Measurements from ENCODE around the gene TMED1. TPM values are rescaled to one million over a fixed set of nuclear protein-coding genes. Genes with fewer than 3 reads are reported as not detected.

Gene TMED1
- total and polyA plus RNA-seq, 2 of the 8 experiments (the other 6 are each of a cell fraction or from before 2014, with no cell fraction given): 26.9 to 31.9 TPM

DNA sequence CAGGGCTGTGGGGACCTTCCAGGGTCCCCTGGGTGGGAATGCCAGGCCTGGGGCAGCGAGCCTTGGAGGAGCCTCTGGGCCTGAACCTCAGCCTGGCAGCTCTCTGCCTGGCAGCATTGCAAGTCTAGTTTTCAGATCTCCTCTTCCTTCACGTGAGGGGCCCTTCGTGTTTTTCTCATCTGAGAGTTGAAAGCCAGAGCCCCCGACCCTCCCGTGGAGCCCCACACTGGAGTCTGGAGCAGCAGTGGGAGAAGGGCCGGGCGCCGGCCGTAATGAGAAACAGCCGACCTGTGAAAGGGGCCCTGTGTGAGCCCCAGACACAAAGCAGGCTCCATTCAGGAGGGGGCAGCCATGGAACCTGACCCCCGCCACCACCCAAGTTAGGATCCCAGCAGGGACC, 19.3 kb downstream of the TMED1 start:
- H2BK20ac ChIP-seq (ENCODE audit: low read length): no peak overlapping the region
- H2AFZ ChIP-seq (ENCODE audit: low read length): no peak overlapping the region
- peaks cover 3 to 10% (median 7%) of the 10 kb centered on the region in 4 experiments; a peak in 5 of 8 replicates for H3K36me3 ChIP-seq (ENCODE audit: control insufficient read depth in 2 of 4, insufficient read depth in 4 of 4, low read length in 3 of 4)
- WGBS, 2 experiments (ENCODE audit: extremely low coverage in 1 of 2, insufficient coverage in 1 of 2, insufficient read length in 1 of 2, insufficient replicate concordance in 2 of 2, low coverage in 1 of 2, low lambda C conversion rate in 2 of 2, missing lambda C conversion rate in 1 of 2): 92% methylated on average over 6 of the region's 11 CpGs; no CpG with 5 or more reads in 1 of the 2 experiments
- no peak for FAIRE-seq
- no peak overlapping the region for H3K4me2 ChIP-seq (ENCODE audit: insufficient read depth in 1 of 2, low read depth in 2 of 2, low read length in 2 of 2)
- no peaks in the 10 kb centered on the region for H3K79me1 ChIP-seq (ENCODE audit: low read depth, low read length)
- no peak overlapping the region for H2AK5ac ChIP-seq (ENCODE audit: low read depth, low read length)
- no peak overlapping the region for H3K23ac ChIP-seq (ENCODE audit: insufficient read length)
- no peak overlapping the region for H4K91ac ChIP-seq (replicated peaks; ENCODE audit: insufficient read length, low read length)
- H4K20me1 ChIP-seq (replicated peaks in 1 of 2; ENCODE audit: control insufficient read depth in 1 of 2, insufficient read depth in 2 of 2, low read length in 2 of 2): peaks cover 1 to 8% of the 10 kb centered on the region in 2 experiments
- no peak overlapping the region for H2BK120ac ChIP-seq (replicated peaks; ENCODE audit: low read depth, low read length)
- no peaks in the 10 kb centered on the region for H3K79me2 ChIP-seq (ENCODE audit: control insufficient read depth in 1 of 2, insufficient read depth in 2 of 2, low read length in 2 of 2)
- no peak for DNase-seq (ENCODE audit: low read depth in 1 of 2, low spot score in 2 of 2)
- no peaks in the 10 kb centered on the region for H3K9me3 ChIP-seq (ENCODE audit: insufficient read depth in 2 of 2, low read depth in 1 of 2, low read length in 1 of 2)
- CTCF ChIA-PET (ENCODE audit: partially characterized antibody): no interaction called here
- no peak overlapping the region for H3K9ac ChIP-seq (replicated peaks in 1 of 4; ENCODE audit: extremely low read depth in 1 of 4, low read depth in 3 of 4, low read length in 3 of 4)
- no peaks in the 10 kb centered on the region for H3K27me3 ChIP-seq (replicated peaks in 1 of 4; ENCODE audit: control insufficient read depth in 3 of 4, extremely low read depth in 1 of 4, insufficient read depth in 3 of 4, low read length in 3 of 4)
- POLR2A ChIA-PET (ENCODE audit: partially characterized antibody): no interaction called here
- H3K14ac ChIP-seq (ENCODE audit: insufficient read length): no peak overlapping the region
- no peak overlapping the region for H4K5ac ChIP-seq (ENCODE audit: insufficient read length, low read depth, low read length)
- H3K18ac ChIP-seq (ENCODE audit: extremely low read depth, low read length): no peak overlapping the region
- no peak overlapping the region for H2BK15ac ChIP-seq (ENCODE audit: low read length)
- no peak overlapping the region; the same call in 1 of the 2 replicates for H3K27ac ChIP-seq (ENCODE audit: low read depth, low read length)
- no peak overlapping the region for H4K8ac ChIP-seq (ENCODE audit: extremely low read depth, insufficient read depth, low read length)
- H3K4me1 ChIP-seq (replicated peaks in 1 of 4; ENCODE audit: control insufficient read depth in 3 of 4, insufficient read depth in 4 of 4, low read length in 3 of 4): no peaks in the 10 kb centered on the region; a peak in 1 of 7 replicates
- no peak overlapping the region for H3K56ac ChIP-seq (replicated peaks; ENCODE audit: insufficient read length, low read depth, low read length)
- no peak overlapping the region; the same call in 1 of the 2 replicates for H2BK5ac ChIP-seq (ENCODE audit: low read depth, low read length)
- H3K4me3 ChIP-seq (ENCODE audit: extremely low read depth in 1 of 4, insufficient read depth in 2 of 4, low read depth in 3 of 4, low read length in 4 of 4): no peak overlapping the region
- no peaks in the 10 kb centered on the region for H3K23me2 ChIP-seq (ENCODE audit: low read depth, low read length)
- H2BK12ac ChIP-seq (ENCODE audit: low read depth, low read length): no peak overlapping the region
- no peak overlapping the region for H3K4ac ChIP-seq (replicated peaks; ENCODE audit: insufficient read length, low read depth, low read length)
- no peak for TF ChIP-seq ATF2 (IDR thresholded peaks at IDR 0.05; ENCODE audit: low read length)
- TF ChIP-seq JUND (IDR thresholded peaks at IDR 0.05; ENCODE audit: low read length): no peak
- no peak for TF ChIP-seq SIX5 (IDR thresholded peaks at IDR 0.05; ENCODE audit: low read depth, low read length)
- TF ChIP-seq SIRT6 (IDR thresholded peaks at IDR 0.05; ENCODE audit: low read length): no peak
- TF ChIP-seq KDM1A (IDR thresholded peaks at IDR 0.05; ENCODE audit: borderline replicate concordance, low read length): no peak
